GM21528 (cell line): Measurements from ENCODE around the gene ATAD3C.
"Not testable (repeated sequence)": the region's sequence is repeated elsewhere in the genome, so short reads cannot be mapped to it uniquely, and the experiment has no call there.

Source experiments
- ATAC-seq: cut with Tn5 transposase; IDR thresholded peaks from one replicate; pipeline ENCODE4 v1.9.1; 2021; ENCODE audit warnings: mild to moderate bottlenecking, moderate library complexity; ENCODE audit not compliant: unreplicated experiment, low FRiP score

The ATAD3C gene

GRCh38 chr1:1494311-1494710 lies 44.8 kb downstream of the ATAD3C start:
- not testable (repeated sequence) for ATAC-seq

DNA sequence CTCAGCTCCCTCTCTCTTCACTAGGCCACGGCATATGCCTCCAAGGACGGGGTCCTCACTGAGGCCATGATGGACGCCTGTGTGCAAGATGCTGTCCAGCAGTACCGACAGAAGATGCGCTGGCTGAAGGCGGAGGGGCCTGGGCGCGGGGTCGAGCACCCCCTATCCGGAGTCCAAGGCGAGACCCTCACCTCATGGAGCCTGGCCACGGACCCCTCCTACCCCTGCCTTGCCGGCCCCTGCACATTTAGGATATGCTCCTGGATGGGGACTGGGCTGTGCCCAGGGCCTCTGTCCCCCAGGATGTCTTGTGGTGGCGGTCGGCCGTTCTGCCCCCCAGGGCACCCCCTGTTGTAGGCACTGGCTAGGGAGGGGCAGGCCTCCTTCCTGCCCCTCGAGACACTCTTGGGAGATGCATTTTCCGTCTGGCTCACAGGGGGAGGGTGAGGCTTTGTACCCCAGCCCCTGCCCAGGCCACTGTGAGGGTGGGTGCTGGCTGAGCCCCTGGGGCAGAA lies 46.0 kb downstream of the ATAD3C start:
- ATAC-seq, result not testable (repeated sequence)

- ATAC-seq, result not testable (repeated sequence)
Measured at GRCh38 chr1:1504777-1505365, 55.4 kb downstream of the ATAD3C start.

GRCh38 chr1:1505366-1505798 lies 55.9 kb downstream of the ATAD3C start:
- ATAC-seq, result not testable (repeated sequence)

GRCh38 chr1:1505801-1506200 lies 56.3 kb downstream of the ATAD3C start:
- not testable (repeated sequence) for ATAC-seq

GRCh38 chr1:1507305-1507704 lies 57.8 kb downstream of the ATAD3C start:
- ATAC-seq, result no peak

GRCh38 chr1:1508775-1509464 lies 59.4 kb downstream of the ATAD3C start:
- not testable (repeated sequence) for ATAC-seq

- ATAC-seq, result not testable (repeated sequence)
Measured at GRCh38 chr1:1509465-1509850, 60.0 kb downstream of the ATAD3C start.

DNA sequence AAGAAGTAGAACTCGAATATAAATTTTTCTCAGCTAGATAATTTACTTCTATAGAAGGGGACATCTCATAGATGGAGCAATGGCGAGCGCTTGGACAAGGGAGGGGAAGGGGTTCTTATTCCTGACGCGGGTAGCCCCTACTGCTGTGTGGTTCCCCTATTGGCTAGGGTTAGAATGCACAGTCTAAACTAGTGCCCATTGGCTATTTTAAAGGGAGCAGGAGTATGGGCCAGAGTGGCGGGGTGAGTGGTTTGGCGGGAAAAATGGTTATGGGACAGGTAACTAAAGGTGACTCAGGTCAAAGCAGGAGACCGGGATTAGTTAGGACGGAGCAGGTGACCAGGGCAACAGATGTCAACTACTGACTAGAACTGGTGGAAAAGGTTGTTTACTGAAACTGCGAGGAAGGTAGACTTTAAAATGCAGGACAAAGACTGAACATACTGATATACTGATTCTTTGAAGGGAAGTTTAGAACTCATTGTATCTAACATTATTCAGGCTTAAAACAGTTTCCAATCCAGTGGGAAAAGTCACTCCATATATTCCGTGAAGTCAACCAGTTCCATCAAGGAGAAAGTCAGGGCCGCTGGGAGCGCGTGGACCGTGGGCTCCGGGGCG lies 61.5 kb downstream of the ATAD3C start:
- no peak for ATAC-seq

GRCh38 chr1:1511533-1512285 lies 62.2 kb downstream of the ATAD3C start, which contains the start of gene ATAD3A:
Gene ATAD3A, plus strand, starts transcription at chr1:1512162. Its CDS starts 107 bp downstream, at chr1:1512269.
- ATAC-seq, result peak; percentile 69

DNA sequence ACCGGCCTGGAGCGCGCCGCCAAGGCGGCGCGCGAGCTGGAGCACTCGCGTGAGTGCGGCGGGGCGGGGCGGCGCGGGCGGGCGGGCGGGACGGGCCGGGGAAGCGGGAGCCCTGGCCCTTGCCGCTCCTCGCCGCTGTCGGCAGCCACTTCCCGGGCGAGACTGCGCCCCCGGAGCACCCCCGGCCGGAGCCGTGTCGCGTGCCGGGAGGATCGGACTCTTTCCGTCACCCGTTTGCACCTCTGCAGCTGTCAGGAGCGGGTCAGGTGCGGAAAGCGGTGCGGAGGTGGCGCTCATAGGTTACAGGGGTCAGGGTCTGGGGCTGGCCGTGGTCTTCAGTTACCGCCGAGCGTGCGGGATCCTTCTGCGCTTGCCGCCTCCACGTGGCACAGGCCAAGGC lies 62.9 kb downstream of the ATAD3C start:
- peak; percentile 16 for ATAC-seq

GRCh38 chr1:1513675-1514074 lies 64.2 kb downstream of the ATAD3C start:
- ATAC-seq, result not testable (repeated sequence)

GRCh38 chr1:1514376-1514775 lies 64.9 kb downstream of the ATAD3C start:
- ATAC-seq, result not testable (repeated sequence)

GRCh38 chr1:1516923-1517322 lies 67.4 kb downstream of the ATAD3C start:
- not testable (repeated sequence) for ATAC-seq

DNA sequence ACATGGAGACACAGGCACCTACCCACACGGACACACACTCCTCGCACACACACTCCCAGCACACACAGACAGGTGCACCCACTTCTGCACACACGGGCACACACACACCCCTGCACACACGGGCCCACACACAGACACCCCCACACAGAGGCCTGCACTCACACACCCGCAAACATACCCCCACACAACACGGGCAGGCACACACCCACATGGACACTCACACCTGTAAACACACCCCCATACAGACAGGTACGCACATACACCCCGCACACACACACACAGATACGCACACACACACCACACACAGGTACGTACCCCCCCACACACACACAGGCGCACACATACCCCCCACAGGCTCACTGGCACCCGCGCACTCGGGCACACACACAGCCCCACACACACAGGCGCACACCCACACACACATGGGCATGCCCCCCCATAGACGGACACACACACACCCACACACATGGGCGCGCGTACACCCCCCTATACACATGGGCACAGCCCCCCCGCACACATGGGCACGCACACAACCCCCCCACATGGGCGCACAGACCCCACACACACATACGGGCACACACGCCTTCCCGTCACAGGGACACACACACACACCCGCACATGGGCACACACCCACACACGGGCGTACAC lies 68.6 kb downstream of the ATAD3C start:
- ATAC-seq, result no peak

GRCh38 chr1:1518621-1519007 lies 69.1 kb downstream of the ATAD3C start:
- ATAC-seq, result not testable (repeated sequence)
